Erythroblast (primary cell): ENCODE results near the gene DNAH9.

Experiments
- DNase-seq, 2 experiments: peaks; one replicate each; lab custom pipeline; 2025; lab: John Stamatoyannopoulos, UW
- GATA1 ChIP-seq: IDR thresholded peaks from 2 replicates; pipeline ENCODE4 v1.6.1; 2011; ENCODE audit warnings: low read depth, mild to moderate bottlenecking, control low read depth, low read length, moderate library complexity
- POLR2A ChIP-seq: IDR thresholded peaks from 2 replicates; pipeline ENCODE4 v1.6.1; 2011; ENCODE audit warnings: mild to moderate bottlenecking, low read length

DNAH9 gene

GRCh38 chr17:11786711-11787438 lies 188.6 kb downstream of the DNAH9 start:
- TF ChIP-seq GATA1 (no peak), POLR2A (no peak)
- DNase-seq = no peak

- no peak for TF ChIP-seq GATA1
- TF ChIP-seq POLR2A = no peak
- DNase-seq = no peak
Observed at GRCh38 chr17:11795906-11796305, 197.6 kb downstream of the DNAH9 start.

- peak in 1 of 2 experiments; percentile 15 for DNase-seq
- no peak for TF ChIP-seq POLR2A
- no peak for TF ChIP-seq GATA1
Observed at GRCh38 chr17:11797803-11798202, 199.5 kb downstream of the DNAH9 start.

- DNase-seq = no peak
- TF ChIP-seq POLR2A (no peak), GATA1 (no peak)
Observed at GRCh38 chr17:11803231-11803969, 205.1 kb downstream of the DNAH9 start.

- no peak for DNase-seq
- TF ChIP-seq POLR2A = no peak
- no peak for TF ChIP-seq GATA1
Observed at GRCh38 chr17:11805138-11805537, 206.9 kb downstream of the DNAH9 start.

GRCh38 chr17:11805952-11806351 lies 207.7 kb downstream of the DNAH9 start:
- DNase-seq = no peak
- TF ChIP-seq POLR2A (no peak), GATA1 (no peak)

GRCh38 chr17:11807606-11808005 lies 209.3 kb downstream of the DNAH9 start:
- TF ChIP-seq GATA1 (no peak), POLR2A (no peak)
- no peak for DNase-seq

- TF ChIP-seq POLR2A (no peak), GATA1 (no peak)
- no peak for DNase-seq
Observed at GRCh38 chr17:11813278-11813677, 215.0 kb downstream of the DNAH9 start.

- DNase-seq = no peak
- TF ChIP-seq POLR2A (no peak), GATA1 (no peak)
Observed at GRCh38 chr17:11813871-11814270, 215.6 kb downstream of the DNAH9 start.

GRCh38 chr17:11814655-11815262 lies 216.5 kb downstream of the DNAH9 start:
- no peak for TF ChIP-seq GATA1
- no peak for TF ChIP-seq POLR2A

GRCh38 chr17:11816409-11816808 lies 218.1 kb downstream of the DNAH9 start:
- TF ChIP-seq POLR2A (no peak), GATA1 (no peak)

More at GRCh38 chr17:11814655-11815262, 216.5 kb downstream of the DNAH9 start:
- no peak for DNase-seq

GRCh38 chr17:11823862-11824261 lies 225.6 kb downstream of the DNAH9 start:
- TF ChIP-seq GATA1 (no peak), POLR2A (no peak)
- DNase-seq = no peak

More at GRCh38 chr17:11816409-11816808, 218.1 kb downstream of the DNAH9 start:
- DNase-seq = no peak

- no peak for DNase-seq
- TF ChIP-seq POLR2A (no peak), GATA1 (no peak)
Observed at GRCh38 chr17:11825572-11826209, 227.4 kb downstream of the DNAH9 start.
